B cell (primary cell): ENCODE data around the gene PTPRG.

ENCODE experiments used
- CTCF ChIP-seq: fragments of 200-600 bp; IDR thresholded peaks from one replicate; pipeline ENCODE4 v1.8.0; 2022; ENCODE audit warnings: antibody characterized with exemption, mild to moderate bottlenecking
- EZH2 ChIP-seq: IDR thresholded peaks from 2 replicates; pipeline ENCODE4 v1.6.1; 2012; ENCODE audit warnings: borderline replicate concordance, low read depth, mild to moderate bottlenecking, moderate library complexity, low read length; ENCODE audit not compliant: insufficient read depth, poor library complexity, severe bottlenecking

DNA sequence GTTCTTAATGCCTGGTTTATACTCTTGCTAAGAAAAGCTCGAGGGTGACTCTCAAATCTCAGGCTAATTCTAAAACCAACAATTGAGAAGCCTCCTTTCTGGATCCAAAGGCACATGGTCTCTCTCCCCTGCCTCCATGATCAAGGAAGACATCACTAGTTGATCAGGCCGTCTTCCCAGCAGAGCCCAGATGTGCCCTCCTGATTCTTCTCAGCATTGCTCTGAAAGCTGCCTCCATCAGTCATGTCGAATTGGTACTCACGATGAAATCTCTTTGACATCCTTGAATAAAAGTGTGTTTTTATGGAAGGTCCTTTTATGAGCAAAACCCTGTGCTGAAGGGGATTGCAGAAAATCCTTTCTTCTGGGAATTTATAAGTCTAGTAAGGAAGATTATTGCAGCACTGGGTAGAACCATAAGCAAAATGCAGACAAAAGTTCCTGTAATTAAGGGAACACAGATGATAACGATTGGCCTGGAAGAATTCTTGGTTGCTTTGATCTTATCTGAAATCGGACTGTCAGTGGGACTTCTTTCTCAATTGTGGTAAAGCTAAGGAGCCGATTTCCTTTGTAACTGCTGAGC, 345.9 kb downstream of the PTPRG start:
- TF ChIP-seq CTCF, result no peak
- no peak for TF ChIP-seq EZH2
